Measurements from ENCODE around the gene NDEL1.

Gene NDEL1

GRCh38 chr17:8418471-8418870 lies 17.2 kb upstream of the NDEL1 start:
- no peak for DNase-seq

DNA sequence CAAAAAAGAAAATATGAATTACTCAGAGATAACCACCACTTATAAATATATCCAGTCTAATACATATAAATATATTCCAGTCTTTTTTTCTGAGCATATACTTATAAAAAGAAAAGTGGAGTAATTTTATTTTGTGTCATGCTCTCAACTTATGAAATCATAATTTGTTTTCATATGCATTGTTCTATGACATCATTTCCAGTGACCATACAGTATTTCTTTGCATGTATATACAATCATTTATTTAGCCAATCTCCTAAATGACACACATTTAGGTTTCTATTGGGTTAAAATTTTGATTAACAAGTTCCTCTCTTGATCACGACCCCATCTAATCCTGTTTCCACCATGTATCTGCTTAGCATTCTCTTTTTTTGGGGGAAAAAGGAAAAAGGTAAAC lies 16.4 kb upstream of the NDEL1 start:
- no peak for DNase-seq

DNA sequence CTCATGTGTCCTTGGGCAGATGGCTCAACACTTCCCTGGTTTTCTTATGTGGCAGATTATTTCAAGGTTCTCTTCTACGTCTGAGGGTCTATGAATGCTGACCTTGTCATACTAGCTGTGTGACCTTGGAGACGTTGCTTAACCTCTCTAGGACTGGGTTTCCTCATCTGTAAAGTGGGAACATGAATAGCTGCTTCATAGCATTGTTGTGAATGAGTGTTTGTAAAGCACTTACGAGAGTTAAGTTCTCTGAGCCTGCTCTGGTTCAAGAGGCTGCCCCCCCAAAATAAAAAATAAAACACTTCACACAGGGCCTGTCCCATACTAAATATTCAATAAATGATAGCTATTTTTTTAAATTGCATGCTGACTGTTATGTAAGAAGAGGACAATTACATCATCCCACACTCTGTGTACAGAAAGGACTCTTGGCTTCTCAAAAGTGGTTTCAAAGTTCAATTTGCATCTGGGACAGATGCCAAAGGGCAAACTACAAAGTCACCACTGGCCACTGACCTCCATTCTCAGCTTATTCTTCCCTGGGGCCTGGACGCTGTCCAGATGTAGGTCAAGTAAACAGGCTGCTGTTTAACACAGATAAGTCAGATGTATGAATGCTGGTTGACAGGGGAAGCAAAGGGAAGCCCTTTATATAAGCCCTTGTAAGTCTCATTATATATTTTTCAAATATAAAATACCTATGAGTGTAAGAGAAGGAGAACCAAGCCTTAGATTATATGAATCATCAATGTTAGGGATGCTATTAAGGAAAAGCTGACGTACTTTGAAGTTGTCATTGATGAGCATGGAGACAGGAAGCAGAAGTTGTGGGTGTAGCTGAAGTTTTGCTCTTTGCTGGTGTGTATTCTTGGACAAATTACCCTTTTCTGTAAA lies 15.4 kb upstream of the NDEL1 start:
- no peak for DNase-seq

GRCh38 chr17:8421571-8421970 lies 14.1 kb upstream of the NDEL1 start:
- DNase-seq = no peak

GRCh38 chr17:8426094-8426720 lies 9.5 kb upstream of the NDEL1 start:
- DNase-seq = no peak

- DNase-seq = no peak
Observed at GRCh38 chr17:8426802-8427201, 8.9 kb upstream of the NDEL1 start.

- DNase-seq = no peak
Observed at GRCh38 chr17:8430966-8431365, 4.7 kb upstream of the NDEL1 start.

DNA sequence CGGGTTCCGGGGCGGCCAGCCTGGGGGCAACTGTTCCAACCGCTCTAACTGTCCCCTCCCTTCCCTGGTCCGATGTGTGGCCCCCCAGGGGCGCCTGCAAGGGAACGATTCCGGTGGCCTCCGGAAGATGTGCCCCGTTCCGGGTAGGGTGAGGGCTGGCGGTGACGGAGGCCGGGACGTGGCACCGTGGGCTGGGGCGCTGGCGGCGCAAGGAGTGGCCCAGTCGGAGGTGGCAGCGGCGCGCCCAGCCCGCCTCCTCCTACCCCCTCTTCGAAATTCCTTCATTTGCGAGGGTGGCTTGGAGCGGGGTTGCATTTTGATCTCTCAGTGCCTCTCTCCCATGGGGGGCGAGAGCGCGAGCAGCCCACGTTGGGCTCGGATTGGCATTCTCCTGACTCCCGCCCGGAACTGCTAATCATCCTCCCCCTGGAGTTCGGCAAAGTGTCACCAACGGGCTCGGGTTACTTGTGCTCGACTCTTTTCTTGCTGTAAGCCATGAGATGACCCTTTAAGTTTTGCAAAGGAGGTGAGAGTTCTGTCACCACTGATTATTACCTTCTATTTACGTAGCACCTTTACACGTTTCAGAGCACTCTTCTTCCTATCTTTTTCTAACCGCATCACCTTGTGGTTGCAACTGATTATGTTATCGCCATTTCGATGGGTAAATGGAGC lies 622 bp downstream of the NDEL1 start:
- DNase-seq = peak; percentile 74

GRCh38 chr17:8436844-8437171 lies 1.1 kb downstream of the NDEL1 start:
- no peak for DNase-seq

- DNase-seq = no peak
Observed at GRCh38 chr17:8438441-8438840, 2.8 kb downstream of the NDEL1 start.

DNA sequence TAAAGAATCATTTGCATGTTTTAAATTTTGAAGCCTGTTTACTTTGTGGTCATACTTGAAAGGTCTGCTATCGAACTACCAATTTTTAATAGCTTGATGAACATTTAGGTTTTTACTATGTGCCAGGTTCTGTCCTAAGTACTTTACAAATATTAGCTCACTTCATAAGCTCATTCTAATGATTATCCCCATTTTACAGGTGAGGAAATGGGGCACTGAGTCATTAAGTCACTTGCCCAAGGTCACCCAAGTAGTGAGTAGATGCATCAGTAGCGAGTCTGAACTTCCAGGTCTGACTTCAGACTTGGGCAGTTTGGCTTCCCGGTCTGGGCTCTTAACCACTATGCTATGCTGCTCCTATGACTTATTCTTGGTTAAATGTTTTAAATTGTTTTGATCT lies 4.0 kb downstream of the NDEL1 start:
- no peak for DNase-seq

DNA sequence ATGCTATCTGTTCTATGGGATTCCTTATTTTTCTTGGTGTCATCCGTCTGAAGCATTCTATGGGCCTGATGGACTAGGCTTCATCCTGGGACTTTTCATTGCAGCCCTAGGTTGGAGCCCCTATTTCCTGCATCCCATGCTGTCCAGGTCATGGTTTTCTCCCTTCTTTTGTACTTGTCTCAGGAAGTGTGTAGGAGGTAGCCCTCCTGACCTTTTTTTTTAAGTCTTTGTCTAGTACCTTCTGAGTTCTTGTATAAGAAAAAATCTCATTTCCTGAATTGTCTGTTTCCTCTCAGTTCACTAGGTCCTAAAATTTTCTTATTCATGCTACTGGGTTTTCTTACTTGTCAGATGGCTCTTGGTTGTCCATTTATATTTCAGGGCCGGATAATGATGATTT lies 6.0 kb downstream of the NDEL1 start:
- DNase-seq = no peak

GRCh38 chr17:8442310-8442709 lies 6.6 kb downstream of the NDEL1 start:
- DNase-seq = no peak

GRCh38 chr17:8443756-8444155 lies 8.1 kb downstream of the NDEL1 start:
- no peak for DNase-seq

GRCh38 chr17:8444494-8444893 lies 8.8 kb downstream of the NDEL1 start:
- DNase-seq = no peak

DNA sequence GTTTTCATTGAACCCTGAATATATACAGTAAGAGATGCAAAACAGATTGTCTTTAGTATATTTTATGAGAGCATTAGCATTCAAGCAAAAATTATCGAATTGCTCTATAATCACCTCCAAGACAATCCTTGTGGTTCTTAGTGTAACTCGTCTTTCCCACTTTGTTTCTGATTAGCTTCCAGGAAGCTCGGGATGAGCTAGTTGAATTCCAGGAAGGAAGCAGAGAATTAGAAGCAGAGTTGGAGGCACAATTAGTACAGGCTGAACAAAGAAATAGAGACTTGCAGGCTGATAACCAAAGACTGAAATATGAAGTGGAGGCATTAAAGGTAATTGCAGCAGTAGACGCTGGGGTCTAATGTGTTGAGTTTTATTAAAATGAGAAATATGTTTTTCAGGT lies 9.9 kb downstream of the NDEL1 start:
- DNase-seq = no peak

DNA sequence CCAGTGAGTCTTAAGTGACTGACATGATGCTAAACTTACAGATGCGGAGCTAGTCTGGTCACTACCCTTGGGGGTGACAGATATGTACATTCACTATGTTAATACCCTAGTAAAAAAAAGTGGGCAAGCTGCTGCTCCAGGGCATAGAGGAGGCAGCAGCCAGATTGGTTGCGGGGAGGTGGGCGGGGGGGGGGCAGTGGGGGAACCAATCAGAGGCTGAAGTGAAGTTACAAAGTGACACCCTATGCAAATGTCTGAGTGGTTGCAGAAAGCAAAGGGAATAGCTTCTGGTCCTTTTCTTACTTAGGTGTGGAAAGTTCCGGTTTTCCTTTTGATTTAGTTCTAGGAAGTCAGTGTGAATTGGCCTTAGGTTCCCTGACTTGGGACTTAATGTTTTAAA lies 12.1 kb downstream of the NDEL1 start:
- no peak for DNase-seq

DNA sequence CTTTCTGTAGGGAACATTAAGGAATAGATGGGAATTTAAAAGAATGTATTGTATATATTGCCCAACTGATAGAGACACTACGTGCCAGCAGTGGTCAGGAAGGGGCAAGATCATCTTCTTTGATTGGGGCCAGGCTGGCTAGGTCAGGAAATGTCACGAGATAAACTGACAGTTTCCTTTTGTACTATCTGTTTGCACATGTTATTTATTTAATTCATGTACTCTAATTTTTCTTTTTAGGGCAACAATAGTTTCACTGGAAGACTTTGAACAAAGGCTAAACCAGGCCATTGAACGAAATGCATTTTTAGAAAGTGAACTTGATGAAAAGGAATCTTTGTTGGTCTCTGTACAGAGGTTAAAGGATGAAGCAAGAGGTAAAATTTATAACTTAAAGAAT lies 12.6 kb downstream of the NDEL1 start:
- DNase-seq = no peak

GRCh38 chr17:8451933-8452614 lies 16.4 kb downstream of the NDEL1 start:
- DNase-seq = no peak

GRCh38 chr17:8453326-8453725 lies 17.6 kb downstream of the NDEL1 start:
- DNase-seq = no peak

DNA sequence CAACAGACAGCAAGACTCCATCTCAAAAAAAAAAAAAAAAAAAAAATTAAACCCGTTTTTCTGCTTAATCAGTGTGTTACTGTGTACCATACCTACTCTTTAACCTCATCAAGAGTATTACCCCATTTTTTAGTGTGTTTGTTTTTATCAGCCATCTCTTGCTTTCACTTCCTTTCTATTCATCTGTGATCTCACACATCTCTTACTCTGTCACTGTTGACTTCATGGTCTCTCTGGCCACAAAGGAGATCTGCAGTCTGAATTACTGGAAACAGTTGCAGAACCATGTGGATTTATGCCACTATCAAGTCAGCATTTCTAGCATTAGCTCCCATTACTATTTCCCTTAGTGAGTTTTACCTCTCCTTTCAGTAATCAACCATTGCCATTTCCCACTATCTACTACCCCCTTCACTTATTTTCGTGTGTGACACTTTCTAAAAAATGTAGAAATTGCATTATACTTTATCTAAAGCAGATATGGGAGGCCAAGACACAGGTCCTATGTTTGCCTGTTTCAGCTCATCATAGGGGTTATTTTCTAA lies 20.1 kb downstream of the NDEL1 start:
- DNase-seq = no peak

GRCh38 chr17:8458128-8458527 lies 22.4 kb downstream of the NDEL1 start:
- peak; percentile 20 for DNase-seq

DNA sequence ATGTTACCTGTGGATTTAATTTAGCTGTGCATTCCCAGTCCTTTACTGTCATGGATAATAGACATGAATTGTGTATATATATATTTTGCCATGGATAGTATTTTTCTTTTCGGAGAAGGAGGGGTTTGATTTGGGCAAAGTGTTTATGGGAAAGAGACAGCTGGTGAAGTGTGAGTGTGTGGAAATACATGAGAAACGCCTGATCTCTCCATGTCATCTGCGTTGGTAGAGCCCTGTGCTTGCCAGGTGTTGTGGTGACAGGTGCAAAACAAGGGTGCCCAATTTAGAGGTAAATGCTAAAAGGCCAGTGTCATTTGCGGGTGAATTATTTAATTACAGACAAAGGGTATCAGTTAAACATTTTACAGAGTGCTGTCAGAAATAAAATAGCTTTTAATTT lies 23.4 kb downstream of the NDEL1 start:
- no peak for DNase-seq

Measured in stimulated activated CD8-positive, alpha-beta memory T cell treated with anti-CD3 and anti-CD28 coated beads, Interleukin-4, amount 100 ng/mL, for 48 hours (primary cell).